ENCODE data around the gene DEFB132. TPM values are rescaled to one million over a fixed set of nuclear protein-coding genes. Genes with fewer than 3 reads are reported as not detected.
A peak's percentile ranks its signal among the peaks of the same experiment; 100 is the strongest.

The DEFB132 gene
- total and polyA plus RNA-seq, 2 of the 13 experiments (the other 11 are each of a cell fraction or from before 2014, with no cell fraction given), result not detected

GRCh38 chr20:297098-297924 lies 39.8 kb downstream of the DEFB132 start, which contains the start of gene ZCCHC3 (continued):
- TF ChIP-seq, protein P1, sequence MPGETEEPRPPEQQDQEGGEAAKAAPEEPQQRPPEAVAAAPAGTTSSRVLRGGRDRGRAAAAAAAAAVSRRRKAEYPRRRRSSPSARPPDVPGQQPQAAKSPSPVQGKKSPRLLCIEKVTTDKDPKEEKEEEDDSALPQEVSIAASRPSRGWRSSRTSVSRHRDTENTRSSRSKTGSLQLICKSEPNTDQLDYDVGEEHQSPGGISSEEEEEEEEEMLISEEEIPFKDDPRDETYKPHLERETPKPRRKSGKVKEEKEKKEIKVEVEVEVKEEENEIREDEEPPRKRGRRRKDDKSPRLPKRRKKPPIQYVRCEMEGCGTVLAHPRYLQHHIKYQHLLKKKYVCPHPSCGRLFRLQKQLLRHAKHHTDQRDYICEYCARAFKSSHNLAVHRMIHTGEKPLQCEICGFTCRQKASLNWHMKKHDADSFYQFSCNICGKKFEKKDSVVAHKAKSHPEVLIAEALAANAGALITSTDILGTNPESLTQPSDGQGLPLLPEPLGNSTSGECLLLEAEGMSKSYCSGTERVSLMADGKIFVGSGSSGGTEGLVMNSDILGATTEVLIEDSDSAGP (CRISPR knock-in tag; IDR thresholded peaks at IDR 0.05; ENCODE audit: borderline replicate concordance), result peak; percentile 95
- TF ChIP-seq ZNF790 (CRISPR knock-in tag; IDR thresholded peaks at IDR 0.05; ENCODE audit: borderline replicate concordance) (peak; percentile 96; the same call in 1 of the 2 replicates), KLF12 (CRISPR knock-in tag; IDR thresholded peaks at IDR 0.05; ENCODE audit: borderline replicate concordance) (peak; percentile 95), NFYC (CRISPR knock-in tag; IDR thresholded peaks at IDR 0.05) (peak; percentile 75), ZNF687 (CRISPR knock-in tag; IDR thresholded peaks at IDR 0.05) (peak; percentile 98), MIER2 (CRISPR knock-in tag; IDR thresholded peaks at IDR 0.05) (peak; percentile 90), E2F1 (CRISPR knock-in tag; IDR thresholded peaks at IDR 0.05) (peak; percentile 98), MTF2 (CRISPR knock-in tag; IDR thresholded peaks at IDR 0.05; ENCODE audit: borderline replicate concordance) (no peak; the same call in none of the 2 replicates), ATM (IDR thresholded peaks at IDR 0.05; ENCODE audit: borderline replicate concordance) (no peak), ZNF670 (CRISPR knock-in tag; IDR thresholded peaks at IDR 0.05; ENCODE audit: borderline replicate concordance) (peak; percentile 100), KMT2B (CRISPR knock-in tag; IDR thresholded peaks at IDR 0.05) (peak; percentile 95), RFX1 (IDR thresholded peaks at IDR 0.05) (no peak), ZNF660 (CRISPR knock-in tag; IDR thresholded peaks at IDR 0.05; ENCODE audit: borderline replicate concordance, low read depth) (no peak), TEAD2 (CRISPR knock-in tag; IDR thresholded peaks at IDR 0.05) (peak; percentile 93; the same call in 1 of the 2 replicates), ZNF160 (CRISPR knock-in tag; IDR thresholded peaks at IDR 0.05) (peak; percentile 95; the same call in 1 of the 2 replicates), CBFB (CRISPR knock-in tag; IDR thresholded peaks at IDR 0.05) (peak; percentile 95)
- TF ChIP-seq, protein P2, sequence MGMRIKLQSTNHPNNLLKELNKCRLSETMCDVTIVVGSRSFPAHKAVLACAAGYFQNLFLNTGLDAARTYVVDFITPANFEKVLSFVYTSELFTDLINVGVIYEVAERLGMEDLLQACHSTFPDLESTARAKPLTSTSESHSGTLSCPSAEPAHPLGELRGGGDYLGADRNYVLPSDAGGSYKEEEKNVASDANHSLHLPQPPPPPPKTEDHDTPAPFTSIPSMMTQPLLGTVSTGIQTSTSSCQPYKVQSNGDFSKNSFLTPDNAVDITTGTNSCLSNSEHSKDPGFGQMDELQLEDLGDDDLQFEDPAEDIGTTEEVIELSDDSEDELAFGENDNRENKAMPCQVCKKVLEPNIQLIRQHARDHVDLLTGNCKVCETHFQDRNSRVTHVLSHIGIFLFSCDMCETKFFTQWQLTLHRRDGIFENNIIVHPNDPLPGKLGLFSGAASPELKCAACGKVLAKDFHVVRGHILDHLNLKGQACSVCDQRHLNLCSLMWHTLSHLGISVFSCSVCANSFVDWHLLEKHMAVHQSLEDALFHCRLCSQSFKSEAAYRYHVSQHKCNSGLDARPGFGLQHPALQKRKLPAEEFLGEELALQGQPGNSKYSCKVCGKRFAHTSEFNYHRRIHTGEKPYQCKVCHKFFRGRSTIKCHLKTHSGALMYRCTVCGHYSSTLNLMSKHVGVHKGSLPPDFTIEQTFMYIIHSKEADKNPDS (CRISPR knock-in tag; IDR thresholded peaks at IDR 0.05), result no peak; the same call in 1 of the 2 replicates
- TF ChIP-seq, protein P3, sequence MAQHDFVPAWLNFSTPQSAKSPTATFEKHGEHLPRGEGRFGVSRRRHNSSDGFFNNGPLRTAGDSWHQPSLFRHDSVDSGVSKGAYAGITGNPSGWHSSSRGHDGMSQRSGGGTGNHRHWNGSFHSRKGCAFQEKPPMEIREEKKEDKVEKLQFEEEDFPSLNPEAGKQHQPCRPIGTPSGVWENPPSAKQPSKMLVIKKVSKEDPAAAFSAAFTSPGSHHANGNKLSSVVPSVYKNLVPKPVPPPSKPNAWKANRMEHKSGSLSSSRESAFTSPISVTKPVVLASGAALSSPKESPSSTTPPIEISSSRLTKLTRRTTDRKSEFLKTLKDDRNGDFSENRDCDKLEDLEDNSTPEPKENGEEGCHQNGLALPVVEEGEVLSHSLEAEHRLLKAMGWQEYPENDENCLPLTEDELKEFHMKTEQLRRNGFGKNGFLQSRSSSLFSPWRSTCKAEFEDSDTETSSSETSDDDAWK (CRISPR knock-in tag; IDR thresholded peaks at IDR 0.05), result no peak

Measured in HepG2 (cell line).